DND-41 (cell line): ENCODE data around the gene KRTAP5-6.

Experiments used
- ATAC-seq: fragments of 200-7000 bp; cut with Tn5 transposase; 3 replicates; pipeline ENCODE4 v1.9.1; 2021; ENCODE audit warnings: low read depth; ENCODE audit not compliant: insufficient read depth
- DNase-seq: peaks from one replicate; pipeline ENCODE4 v3.0.0-alpha.2; 2020
- H2AFZ ChIP-seq: 2 replicates; pipeline ENCODE4 v1.6.0; 2012; ENCODE audit warnings: low read depth, low read length
- H3K27ac ChIP-seq: 2 replicates; pipeline ENCODE4 v1.5.1; 2012; ENCODE audit warnings: low read length, inconsistent platforms
- H3K27me3 ChIP-seq: fragments of 200-600 bp; sonication (generic); 2 replicates; pipeline ENCODE4 v1.6.0; 2012; ENCODE audit warnings: low read length, mild to moderate bottlenecking, inconsistent platforms; ENCODE audit not compliant: insufficient read depth, poor library complexity
- H3K36me3 ChIP-seq: 2 replicates; pipeline ENCODE4 v1.5.1; 2012; ENCODE audit warnings: low read length, inconsistent platforms; ENCODE audit not compliant: insufficient read depth
- H3K4me1 ChIP-seq: 2 replicates; pipeline ENCODE4 v1.5.1; 2012; ENCODE audit warnings: mild to moderate bottlenecking, low read length; ENCODE audit not compliant: insufficient read depth
- H3K4me2 ChIP-seq: 2 replicates; pipeline ENCODE4 v1.6.0; 2012; ENCODE audit warnings: mild to moderate bottlenecking, moderate library complexity, low read length, inconsistent platforms; ENCODE audit not compliant: insufficient read depth
- H3K4me3 ChIP-seq, 2 experiments: fragments of 200-600 bp in 1 of 2; shearing (Covaris generic) in 1 of 2; 2 replicates each; pipeline ENCODE4 v1.5.1; 2012 to 2016; ENCODE audit warnings: inconsistent platforms in 2 of 2, low read length in 2 of 2, mild to moderate bottlenecking in 2 of 2, low read depth in 1 of 2, moderate library complexity in 1 of 2
- H3K79me2 ChIP-seq: 2 replicates; pipeline ENCODE4 v1.6.0; 2012; ENCODE audit warnings: low read length, inconsistent platforms; ENCODE audit not compliant: insufficient read depth
- H3K9ac ChIP-seq: 2 replicates; pipeline ENCODE4 v1.6.0; 2012; ENCODE audit warnings: low read depth, mild to moderate bottlenecking, inconsistent platforms, low read length, moderate library complexity
- H3K9me3 ChIP-seq: 2 replicates; pipeline ENCODE4 v1.5.1; 2012; ENCODE audit warnings: low read length, moderate library complexity, mild to moderate bottlenecking, inconsistent platforms; ENCODE audit not compliant: insufficient read depth, severe bottlenecking
- H4K20me1 ChIP-seq: 2 replicates; pipeline ENCODE4 v1.6.0; 2012; ENCODE audit warnings: low read length; ENCODE audit not compliant: insufficient read depth
- EZH2 ChIP-seq: IDR thresholded peaks from 3 replicates; pipeline ENCODE4 v1.6.1; 2012; ENCODE audit warnings: borderline replicate concordance, low read depth, mild to moderate bottlenecking, moderate library complexity, low read length, inconsistent platforms; ENCODE audit not compliant: severe bottlenecking
- TF ChIP-seq, protein P1 (sequence below): IDR thresholded peaks from 2 replicates; pipeline ENCODE4 v1.5.1; 2012; ENCODE audit warnings: borderline replicate concordance, low read length, moderate library complexity, mild to moderate bottlenecking; ENCODE audit not compliant: poor library complexity, severe bottlenecking; ENCODE audit errors: extremely low read depth

The KRTAP5-6 gene

GRCh38 chr11:1738380-1738779 lies 41.4 kb downstream of the KRTAP5-6 start:
- Histone ChIP-seq H3K4me2 (no peak overlapping the region), H3K79me2 (no peaks in the 10 kb centered on the region), H3K4me1 (peaks cover 9% of the 10 kb centered on the region), H3K27ac (no peak overlapping the region), H4K20me1 (no peaks in the 10 kb centered on the region), H2AFZ (no peak overlapping the region), H3K27me3 (no peaks in the 10 kb centered on the region), H3K9me3 (peaks cover 19% of the 10 kb centered on the region), H3K4me3 (no peak overlapping the region), H3K36me3 (no peaks in the 10 kb centered on the region), H3K9ac (no peak overlapping the region)
- DNase-seq (no peak), ATAC-seq (no peak)
- TF ChIP-seq, protein P1, sequence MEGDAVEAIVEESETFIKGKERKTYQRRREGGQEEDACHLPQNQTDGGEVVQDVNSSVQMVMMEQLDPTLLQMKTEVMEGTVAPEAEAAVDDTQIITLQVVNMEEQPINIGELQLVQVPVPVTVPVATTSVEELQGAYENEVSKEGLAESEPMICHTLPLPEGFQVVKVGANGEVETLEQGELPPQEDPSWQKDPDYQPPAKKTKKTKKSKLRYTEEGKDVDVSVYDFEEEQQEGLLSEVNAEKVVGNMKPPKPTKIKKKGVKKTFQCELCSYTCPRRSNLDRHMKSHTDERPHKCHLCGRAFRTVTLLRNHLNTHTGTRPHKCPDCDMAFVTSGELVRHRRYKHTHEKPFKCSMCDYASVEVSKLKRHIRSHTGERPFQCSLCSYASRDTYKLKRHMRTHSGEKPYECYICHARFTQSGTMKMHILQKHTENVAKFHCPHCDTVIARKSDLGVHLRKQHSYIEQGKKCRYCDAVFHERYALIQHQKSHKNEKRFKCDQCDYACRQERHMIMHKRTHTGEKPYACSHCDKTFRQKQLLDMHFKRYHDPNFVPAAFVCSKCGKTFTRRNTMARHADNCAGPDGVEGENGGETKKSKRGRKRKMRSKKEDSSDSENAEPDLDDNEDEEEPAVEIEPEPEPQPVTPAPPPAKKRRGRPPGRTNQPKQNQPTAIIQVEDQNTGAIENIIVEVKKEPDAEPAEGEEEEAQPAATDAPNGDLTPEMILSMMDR: no peak
- TF ChIP-seq EZH2: no peak

- no peaks in the 10 kb centered on the region for H3K4me1 ChIP-seq
- H4K20me1 ChIP-seq: no peaks in the 10 kb centered on the region
- H3K9ac ChIP-seq: no peak overlapping the region
- TF ChIP-seq EZH2: no peak
- TF ChIP-seq, protein P1: no peak
- peaks cover 19% of the 10 kb centered on the region for H3K9me3 ChIP-seq
- no peaks in the 10 kb centered on the region for H3K27me3 ChIP-seq
- no peak for ATAC-seq
- no peaks in the 10 kb centered on the region for H3K36me3 ChIP-seq
- no peak overlapping the region for H2AFZ ChIP-seq
- H3K79me2 ChIP-seq: no peaks in the 10 kb centered on the region
- no peak for DNase-seq
- H3K27ac ChIP-seq: no peak overlapping the region
- H3K4me2 ChIP-seq: no peak overlapping the region
- H3K4me3 ChIP-seq: no peak overlapping the region
These were observed 42.6 kb downstream of the KRTAP5-6 start for GRCh38 chr11:1739576-1739975.

- Histone ChIP-seq H3K4me1 (no peaks in the 10 kb centered on the region), H3K36me3 (0 out of 2 replicates have a peak, but pooled peaks cover under 1% of the 10 kb centered on the region), H2AFZ (no peak overlapping the region), H3K9me3 (peaks cover 18% of the 10 kb centered on the region), H4K20me1 (no peaks in the 10 kb centered on the region), H3K4me2 (no peak overlapping the region), H3K9ac (no peak overlapping the region), H3K79me2 (no peaks in the 10 kb centered on the region), H3K4me3 (no peak overlapping the region), H3K27ac (no peak overlapping the region), H3K27me3 (no peaks in the 10 kb centered on the region)
- no peak for ATAC-seq
- no peak for DNase-seq
- TF ChIP-seq, protein P1: no peak
- TF ChIP-seq EZH2: no peak
These were observed 44.0 kb downstream of the KRTAP5-6 start for GRCh38 chr11:1740786-1741530.
